Middle frontal gyrus (tissue), 1 donor: ENCODE measurements around the gene ATP8A2.
A peak's percentile ranks its signal among the peaks of the same experiment; 100 is the strongest.

Experiments used
- DNase-seq: peaks from one replicate; pipeline ENCODE4 v3.0.0-alpha.2; 2015; ENCODE audit warnings: low spot score; ENCODE audit errors: extremely low spot score

Gene ATP8A2

DNA sequence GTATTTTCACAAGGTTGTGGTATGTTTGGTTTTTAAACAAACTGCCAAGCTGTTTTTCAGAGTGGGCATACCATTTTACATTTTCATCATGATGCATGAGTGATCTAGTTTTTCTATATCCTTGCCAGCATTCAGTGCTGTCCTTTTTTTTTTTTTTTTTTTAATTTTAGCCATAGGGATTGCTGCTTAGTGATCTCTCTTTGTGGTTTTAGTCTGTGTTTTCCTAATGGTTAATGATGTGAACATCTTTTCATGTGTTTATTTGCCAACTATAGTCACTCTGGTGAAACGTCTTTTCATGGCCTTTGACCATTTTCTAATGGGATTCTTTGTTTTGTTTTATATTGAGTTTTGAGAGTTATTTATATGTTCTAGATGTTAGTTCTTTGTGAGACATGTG, 620.3 kb downstream of the ATP8A2 start:
- no peak for DNase-seq

DNA sequence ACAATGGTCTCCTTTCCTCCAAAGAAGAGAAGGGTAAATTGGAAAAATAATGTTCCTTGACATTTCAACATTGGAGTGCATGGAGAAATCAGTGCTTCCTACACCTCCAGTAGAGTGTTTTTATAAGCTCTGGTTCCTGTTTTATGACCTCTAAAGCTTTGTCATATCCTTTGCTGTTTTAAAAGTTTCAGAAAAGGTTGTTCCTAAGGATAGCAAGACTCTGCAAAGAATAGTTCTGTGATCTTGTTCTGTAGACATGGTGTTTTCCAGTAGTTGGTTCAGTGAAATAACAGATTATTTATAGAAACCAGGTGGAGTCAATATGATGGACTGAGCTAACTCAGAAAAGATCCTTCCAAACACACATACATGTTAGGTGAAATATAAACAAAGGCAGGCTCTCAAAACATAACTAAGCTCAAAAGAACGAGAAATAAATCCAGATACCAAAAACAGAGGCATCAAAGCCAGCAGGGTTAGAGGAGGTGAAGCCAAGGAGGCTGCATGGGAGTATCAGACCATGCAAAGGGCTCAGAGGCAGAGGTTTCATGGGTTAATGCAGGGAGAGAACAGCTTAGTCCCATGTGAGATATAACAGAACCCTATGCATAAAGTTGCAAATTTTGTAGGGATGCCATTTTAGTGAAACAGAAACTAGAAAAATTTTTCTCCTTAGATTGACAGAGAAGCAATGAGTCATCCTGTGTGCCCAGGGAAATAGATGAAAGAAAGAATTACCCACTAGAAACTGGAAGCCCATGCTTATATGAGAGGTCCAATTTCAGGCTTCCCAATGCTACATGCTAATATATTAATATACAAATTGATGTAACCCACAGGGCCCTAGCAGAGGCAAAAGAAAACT, 635.7 kb downstream of the ATP8A2 start:
- DNase-seq = no peak

DNA sequence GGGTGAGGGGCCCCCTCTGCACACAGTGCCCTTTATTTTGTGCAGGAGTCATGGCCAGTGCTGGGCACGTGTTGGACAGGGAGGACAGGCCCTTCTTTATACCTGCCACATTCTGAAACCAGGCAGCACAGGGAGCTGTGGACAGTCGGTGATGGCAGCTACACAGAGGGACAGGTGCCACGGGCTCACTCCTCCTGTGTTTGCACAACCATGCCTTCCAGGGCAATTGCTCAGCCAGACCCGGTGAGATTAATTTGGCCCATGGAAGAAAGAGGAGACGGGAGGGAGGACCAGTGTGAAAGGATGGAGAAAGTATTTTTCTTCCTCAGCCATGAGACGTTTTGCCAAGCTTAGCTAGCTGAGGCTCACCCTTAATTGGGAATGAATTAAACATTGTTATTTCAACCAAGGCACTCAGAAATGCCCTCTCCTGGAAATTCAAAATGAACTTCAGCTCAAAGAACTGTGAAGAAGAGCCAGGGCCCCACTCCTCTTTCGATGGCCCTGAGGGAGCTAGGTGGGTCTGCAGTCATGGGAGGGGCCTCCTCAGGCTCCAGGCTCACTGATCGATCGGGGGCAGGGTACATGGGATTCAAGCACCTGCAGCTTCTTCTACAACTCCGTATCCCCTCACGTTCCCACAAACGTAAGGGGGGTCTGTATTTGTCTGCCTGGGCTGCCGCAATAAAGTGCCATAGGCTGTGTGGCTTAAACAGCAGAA, 638.9 kb downstream of the ATP8A2 start:
- DNase-seq = no peak

DNA sequence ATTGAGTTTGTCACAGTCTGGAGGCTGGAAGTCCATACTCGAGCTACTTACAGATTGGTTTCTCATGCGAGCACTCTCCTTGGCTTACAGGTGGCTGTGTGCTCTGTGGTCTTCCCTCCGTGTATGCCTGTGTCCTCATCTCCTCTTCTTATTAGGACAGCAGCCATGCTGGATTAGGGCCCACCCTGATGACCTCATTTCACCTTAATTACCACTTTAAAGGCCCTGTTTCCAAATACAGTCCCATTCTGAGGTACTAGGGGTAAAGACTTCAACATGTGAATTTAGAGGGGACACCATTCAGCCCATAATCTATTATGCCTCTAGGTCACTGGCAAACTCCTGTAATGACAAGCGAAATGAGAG, 639.4 kb downstream of the ATP8A2 start:
- DNase-seq = no peak

DNA sequence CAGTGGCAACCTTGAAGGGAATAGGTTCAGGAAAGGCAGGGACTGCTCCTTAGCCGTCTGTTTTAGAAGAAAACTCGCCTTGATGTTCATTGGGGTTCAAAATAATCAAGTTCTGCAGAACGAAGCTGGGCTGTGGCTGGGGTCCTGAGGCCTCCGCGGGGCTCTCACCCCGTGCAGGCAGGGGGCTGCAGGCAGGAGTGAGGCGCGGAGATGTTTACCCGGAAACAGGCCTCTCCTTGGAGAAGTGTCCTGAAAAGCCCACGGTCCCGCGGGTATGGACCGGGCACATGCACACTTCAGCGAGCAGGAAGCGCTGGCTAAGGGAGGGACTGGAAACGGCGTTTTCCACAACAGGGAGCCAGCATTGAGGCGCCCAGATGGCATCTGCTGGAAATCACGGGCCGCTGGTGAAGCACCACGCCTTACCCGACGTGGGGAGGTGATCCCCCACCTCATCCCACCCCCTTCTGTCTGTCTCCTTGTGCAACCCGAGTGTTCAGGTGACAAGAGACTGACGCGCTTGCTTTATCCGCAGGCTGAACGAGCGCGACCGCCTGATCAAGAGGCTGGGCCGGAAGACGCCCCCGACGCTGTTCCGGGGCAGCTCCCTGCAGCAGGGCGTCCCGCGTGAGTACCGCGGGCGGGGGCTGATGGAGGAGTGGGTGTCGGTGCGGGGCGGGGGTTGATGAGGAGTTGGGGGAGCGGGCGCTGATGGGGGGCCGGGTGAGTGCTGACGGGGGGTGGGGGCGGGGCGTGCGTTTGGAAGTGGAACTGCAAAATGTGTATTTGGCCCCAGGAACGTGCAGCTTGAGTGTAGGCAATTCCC, 640.4 kb downstream of the ATP8A2 start:
- no peak for DNase-seq

DNA sequence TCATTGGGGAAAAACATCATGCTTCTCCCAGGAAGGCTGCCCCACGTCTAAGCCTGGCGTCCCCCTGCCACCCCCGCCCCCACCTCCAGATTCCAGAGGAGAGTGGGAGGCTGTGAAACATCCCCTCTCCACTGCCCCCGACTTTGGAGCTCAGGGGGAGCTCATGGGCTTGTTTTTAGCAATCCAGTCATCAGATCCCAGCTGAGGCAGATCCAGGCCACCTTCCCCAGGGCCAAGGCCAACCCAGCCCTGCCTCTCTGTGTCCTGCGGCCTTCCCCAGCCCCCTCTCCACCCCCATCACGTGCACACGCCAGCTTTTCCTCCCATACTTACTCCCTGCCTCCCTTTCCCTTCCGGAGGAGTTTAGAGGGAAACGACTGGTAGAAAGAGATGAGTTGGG, 641.2 kb downstream of the ATP8A2 start:
- no peak for DNase-seq

DNA sequence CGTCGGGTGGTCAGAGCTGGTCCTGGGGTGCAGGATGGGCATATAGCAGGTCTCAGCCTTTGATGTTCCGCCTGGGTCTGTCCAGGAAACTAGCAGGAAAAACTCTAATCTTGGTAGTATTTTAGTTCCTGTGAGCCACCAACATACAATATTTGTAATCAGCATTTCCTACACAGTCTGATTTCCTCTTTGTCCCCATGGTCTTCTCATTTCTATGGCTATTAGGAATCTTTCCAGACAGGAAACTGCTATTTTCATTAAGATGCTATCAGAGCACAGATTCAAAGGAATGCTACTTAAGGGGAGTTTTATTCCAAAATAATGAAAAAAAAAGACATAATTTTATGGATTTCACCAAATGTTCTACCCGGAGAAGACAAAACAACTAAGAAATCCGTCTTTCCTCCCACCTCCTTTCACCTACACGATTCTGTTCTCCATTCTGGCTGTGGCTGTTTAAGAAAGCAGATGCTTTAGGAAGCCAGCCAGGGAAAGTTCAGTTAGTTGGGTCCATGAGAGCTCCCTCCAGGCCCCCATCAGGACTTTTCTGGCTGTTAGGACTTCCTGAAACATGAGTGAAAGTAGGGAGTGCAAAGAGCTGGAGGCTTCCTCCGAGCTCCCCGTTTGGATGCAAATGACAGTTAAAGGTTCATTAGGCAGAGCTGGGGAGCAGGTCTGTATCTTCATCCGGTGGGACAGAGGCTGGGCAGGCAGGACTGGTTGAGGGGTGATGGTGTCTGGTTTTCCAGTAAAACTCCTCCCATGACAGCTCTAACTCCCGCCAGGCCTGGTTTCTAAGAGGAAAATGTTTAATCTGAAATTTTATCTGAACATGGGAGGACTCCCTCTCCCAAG, 643.7 kb downstream of the ATP8A2 start:
- DNase-seq = no peak

DNA sequence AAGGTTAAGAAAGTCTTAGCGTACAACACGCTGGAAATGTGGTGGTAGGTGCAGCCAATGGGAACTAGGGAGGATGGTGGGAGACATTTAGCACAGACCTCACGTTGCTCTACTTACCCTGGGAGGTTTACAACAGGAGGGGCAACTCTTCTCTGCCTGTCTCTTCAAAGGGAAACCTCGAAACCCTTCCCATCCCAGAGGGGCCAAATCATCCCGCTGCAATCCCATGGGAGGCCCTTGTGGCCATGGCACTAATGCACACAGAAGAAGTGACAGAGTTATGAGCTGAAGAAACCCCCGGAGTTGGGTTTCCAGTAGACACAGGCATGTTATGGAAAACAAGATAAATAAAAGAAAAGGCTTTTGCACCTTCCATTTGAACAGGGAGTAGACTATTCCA, 644.4 kb downstream of the ATP8A2 start:
- no peak for DNase-seq

DNA sequence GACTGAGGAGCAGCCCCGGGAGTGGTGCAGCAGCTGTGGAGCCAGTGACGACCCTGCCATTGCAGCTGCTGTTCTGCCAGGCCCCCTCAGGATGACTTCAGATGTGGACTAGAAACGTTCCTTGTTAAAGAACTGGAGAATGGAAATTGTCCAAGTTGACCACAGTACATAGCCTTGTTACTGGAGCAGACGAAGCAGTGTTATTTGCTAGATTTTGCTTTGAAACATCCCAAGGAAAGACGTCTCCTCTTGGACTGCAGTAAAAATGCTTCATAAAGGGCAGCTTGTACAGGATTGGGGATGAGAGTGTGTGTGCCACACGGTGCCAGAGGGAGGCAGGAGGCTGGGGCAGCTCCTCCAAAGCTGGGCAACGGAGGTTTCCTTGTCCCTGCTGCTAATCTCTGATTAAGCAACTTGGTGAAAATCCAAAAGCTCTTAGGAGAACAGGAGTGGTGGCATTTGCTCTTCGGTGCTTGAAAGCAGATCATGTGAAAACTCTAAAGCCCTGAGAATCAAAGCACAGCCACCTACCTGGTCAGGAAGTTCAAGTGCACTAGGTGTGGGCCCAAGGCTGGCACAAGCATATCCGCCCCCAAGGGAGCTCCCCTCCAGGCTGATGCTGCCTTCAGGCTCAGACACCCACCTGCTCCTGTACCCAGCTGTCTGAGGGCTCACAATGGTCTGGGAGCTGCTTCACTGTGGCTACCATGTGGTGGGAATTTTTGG, 645.6 kb downstream of the ATP8A2 start:
- DNase-seq = peak; percentile 7

DNA sequence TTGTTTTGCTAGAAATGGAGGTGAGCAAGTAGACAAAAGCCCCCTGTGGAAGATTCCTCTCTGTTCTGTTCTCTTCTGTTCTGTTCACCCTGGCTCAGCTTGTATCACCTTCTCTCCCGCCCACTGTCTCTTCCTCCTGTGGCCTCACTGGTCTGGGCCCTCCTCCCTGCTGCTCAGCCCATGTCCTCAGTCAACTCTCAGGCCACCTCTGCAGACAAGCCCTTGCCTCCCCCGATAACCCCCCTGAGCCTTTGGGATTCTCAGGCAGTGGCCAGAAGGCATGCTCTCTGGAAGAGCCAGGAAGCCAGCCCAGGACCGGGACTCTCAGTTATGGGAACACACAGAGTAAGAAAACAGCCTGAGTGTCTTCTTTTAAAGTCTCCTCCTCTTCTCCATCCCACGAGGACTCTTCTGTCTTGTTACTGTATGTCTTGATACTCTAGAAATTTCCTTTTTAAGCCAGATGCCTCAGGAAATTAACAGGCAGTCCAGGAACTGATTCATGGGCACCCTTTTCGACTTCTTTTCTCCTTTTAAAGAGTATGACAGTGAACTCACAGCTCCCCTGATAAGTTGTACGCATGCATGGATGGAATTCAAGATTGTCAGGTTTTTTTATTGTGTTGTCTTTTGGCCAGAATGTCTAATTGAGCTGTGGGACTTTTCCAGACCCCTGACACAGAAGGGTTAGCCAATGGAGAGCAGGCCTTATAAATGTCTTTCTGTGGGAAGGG, 646.3 kb downstream of the ATP8A2 start:
- DNase-seq = no peak

DNA sequence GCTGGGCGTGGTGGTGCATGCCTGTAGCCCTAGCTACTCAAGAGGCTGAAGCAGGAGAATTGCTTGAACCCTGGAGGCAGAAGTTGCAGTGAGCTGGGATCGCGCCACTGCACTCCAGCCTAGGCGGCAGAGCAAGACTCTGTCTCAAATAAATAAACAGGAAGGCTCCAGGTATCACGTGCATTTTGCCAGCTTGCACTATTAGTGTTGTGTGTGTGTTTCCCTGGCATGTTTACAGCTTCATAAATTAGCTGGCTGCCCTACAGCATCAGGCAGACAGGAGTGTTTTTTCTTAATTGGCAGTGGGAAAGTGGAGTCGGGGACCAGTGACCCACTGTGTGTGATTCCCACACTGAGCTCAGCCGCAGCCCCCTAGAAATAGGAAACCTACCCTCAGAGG, 647.5 kb downstream of the ATP8A2 start:
- DNase-seq = no peak

DNA sequence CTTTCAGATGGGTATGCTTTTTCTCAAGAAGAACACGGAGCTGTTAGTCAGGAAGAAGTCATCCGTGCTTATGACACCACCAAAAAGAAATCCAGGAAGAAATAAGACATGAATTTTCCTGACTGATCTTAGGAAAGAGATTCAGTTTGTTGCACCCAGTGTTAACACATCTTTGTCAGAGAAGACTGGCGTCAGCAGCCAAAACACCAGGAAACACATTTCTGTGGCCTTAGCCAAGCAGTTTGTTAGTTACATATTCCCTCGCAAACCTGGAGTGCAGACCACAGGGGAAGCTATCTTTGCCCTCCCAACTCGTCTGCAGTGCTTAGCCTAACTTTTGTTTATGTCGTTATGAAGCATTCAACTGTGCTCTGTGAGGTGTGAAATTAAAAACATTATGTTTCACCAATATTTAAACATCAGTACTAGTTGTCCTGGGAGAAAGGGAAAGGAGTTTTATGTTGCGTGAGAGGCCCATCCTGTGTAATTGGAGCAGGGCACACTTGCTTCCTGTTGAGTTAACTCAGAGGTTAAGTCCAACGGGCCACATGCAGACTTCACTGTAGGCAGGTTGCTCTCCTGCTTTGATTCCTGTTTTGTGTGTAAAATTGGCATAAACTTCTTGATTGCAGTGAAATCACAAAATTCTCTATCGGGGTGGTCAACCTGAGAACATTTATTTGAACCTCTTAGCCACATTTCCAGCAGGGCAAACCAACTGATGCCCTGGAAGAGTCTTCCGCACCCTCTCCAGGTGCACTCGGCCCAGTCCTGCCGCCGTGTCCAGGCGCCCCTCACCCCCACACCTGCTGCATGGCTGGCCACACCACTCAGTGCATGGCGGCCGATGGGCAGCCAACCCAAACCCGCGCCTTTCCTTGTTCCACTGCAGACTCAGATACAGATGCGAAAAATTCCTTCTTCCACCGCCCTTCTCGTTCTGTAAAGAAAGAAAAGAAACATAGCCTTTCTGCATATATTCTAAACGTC, 648.4 kb downstream of the ATP8A2 start:
- DNase-seq = no peak

DNA sequence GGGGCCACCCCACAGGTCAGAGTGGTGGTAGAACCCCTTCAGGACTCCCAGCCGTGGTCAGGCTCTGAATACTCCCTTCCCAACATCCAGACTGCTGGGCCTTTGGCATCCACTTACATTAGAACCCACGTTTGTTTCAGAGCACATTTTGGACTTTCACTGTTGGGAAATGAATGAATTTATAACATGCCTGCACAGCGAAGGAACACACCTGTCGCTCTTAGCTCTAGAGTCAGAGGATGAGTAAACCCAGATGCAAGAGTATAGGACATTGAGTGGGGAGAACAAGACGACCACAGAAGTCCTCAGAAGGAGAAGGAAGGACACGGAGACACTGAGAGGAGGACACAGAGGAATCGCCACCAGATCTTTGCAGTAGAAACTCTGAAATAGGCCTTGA, 649.1 kb downstream of the ATP8A2 start:
- no peak for DNase-seq

DNA sequence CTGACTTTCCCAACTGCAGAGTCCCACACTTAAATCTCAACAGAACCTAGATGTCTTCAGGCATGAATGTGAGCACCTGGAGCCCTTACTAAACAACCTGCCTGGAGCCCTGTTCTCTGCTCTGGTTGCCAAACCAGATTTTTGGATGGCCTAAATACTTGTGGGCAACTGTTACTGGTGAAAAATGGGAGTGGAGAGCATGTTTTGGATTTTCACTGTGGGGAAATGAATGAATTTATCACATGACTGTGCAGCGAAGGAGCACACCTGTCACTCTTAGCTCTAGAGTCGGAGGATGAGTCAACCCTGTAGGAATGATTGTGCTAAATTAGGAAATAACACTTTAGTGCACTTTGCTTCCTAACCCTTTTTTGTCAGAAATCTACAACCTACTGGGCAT, 649.7 kb downstream of the ATP8A2 start:
- no peak for DNase-seq

DNA sequence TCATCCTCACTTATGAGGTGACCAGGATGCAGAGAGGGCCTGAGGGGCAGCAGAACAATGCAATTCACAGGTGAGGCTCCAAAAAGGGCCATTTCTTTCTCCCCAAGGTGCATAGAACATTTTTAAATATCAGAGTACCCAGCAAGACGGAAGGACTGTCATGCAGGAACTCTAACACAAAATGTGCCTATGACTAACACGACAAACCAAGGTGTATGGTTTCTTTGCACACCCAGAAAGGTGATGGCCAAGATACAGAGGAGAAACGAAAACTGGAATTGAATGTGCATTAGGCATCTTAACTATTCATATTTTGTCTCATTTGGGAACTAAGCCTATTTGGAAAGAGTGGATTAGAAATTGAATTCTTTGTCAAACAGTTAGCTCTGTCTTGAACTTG, 650.2 kb downstream of the ATP8A2 start:
- no peak for DNase-seq

DNA sequence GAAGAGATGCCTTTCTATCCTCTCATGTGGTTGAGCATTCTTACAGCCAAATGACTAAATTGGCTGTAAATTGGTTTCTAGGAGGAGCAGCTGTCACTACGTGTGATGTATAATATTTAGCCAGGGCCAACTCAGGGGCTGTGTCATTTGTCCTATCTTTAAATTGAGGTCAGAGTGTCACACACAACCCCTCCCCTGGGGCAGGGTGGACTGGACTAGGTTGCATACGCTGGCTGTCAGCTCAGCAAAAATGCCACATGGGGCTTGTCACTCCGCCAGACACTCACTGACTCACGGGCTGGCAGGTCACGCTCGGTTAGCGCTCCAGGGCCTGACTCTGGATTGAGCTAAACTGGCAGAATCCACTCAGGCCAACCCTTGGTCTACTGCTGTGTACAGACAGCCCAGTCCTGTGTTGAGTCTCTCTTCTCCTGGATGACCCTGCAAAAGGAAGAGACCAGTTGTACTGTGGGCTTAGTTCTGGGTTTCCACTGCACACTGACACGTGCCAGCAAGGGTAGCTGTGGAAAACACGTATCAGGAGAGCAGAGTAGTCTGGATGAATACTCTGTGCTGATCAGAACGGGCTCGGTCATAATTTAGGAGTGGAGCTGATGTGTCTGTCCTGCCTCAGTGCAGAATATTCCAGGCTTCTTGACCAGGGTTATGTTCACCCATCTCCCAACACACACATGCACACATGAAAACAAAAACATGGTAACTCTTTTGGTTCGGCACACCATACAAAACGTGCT, 650.9 kb downstream of the ATP8A2 start:
- no peak for DNase-seq

DNA sequence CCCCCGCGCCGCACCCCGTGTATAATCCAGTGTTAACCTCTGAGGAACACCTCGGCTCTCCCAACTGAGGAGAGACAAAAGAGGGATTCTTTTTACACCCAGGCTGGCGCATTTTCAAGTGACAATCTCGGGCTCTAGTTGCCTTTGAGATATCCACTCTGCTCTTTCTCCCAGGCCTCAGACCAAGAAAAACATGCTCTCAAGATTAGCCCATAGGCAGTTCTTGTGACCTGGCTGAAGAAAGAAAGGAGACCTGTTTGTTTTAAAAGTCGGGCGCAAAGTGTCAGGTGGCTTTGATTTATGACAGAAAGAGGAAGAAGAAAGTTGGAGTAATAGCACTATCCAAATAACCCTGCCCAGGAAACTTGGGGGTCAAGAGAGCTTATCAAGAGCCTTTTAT, 652.8 kb downstream of the ATP8A2 start:
- no peak for DNase-seq

DNA sequence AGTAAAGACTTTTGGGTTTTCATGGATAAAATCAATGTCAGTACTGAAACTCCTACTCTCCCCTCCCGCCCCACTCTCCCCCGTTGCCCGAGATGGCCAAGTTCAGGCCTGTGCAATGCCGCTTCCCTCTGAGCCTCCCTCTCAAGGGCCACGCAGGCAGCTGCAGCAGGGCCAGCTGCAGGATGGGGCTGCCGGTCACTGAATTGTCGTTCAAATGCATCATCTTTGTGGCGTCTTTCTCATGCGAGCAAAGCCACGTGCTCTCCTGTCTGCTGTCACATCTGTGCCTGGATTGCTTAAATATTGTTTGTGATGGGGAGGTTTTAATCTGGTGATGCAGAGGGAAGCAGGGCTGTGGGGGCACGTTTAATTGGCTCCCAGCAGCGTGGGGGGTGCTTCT, 653.4 kb downstream of the ATP8A2 start:
- DNase-seq = no peak
